Measurements from ENCODE around the gene KRT38.
"Not testable (repeated sequence)": the region's sequence is repeated elsewhere in the genome, so short reads cannot be mapped to it uniquely, and the experiment has no call there.

The KRT38 gene

GRCh38 chr17:41464173-41464572 is 23.4 kb upstream of the KRT38 start:
- no peak for DNase-seq (ENCODE audit: low read depth)
- H3K4me3 ChIP-seq (ENCODE audit: low read depth, low read length), result no peak overlapping the region

- DNase-seq (ENCODE audit: low read depth), result no peak
- H3K4me3 ChIP-seq (ENCODE audit: low read depth, low read length), result no peak overlapping the region
These were observed 23.0 kb upstream of the KRT38 start for GRCh38 chr17:41463746-41464145.

GRCh38 chr17:41462705-41463104 is 21.9 kb upstream of the KRT38 start:
- H3K4me3 ChIP-seq (ENCODE audit: low read depth, low read length), result no peak overlapping the region

GRCh38 chr17:41457676-41458075 is 16.9 kb upstream of the KRT38 start:
- no peak for DNase-seq (ENCODE audit: low read depth)

More at GRCh38 chr17:41462705-41463104, 21.9 kb upstream of the KRT38 start:
- DNase-seq (ENCODE audit: low read depth), result no peak

GRCh38 chr17:41456204-41456603 is 15.4 kb upstream of the KRT38 start:
- H3K4me3 ChIP-seq (ENCODE audit: low read depth, low read length), result no peak overlapping the region
- no peak for DNase-seq (ENCODE audit: low read depth)

More at GRCh38 chr17:41457676-41458075, 16.9 kb upstream of the KRT38 start:
- H3K4me3 ChIP-seq (ENCODE audit: low read depth, low read length), result no peak overlapping the region

GRCh38 chr17:41455236-41455635 is 14.5 kb upstream of the KRT38 start:
- DNase-seq (ENCODE audit: low read depth), result no peak

GRCh38 chr17:41453066-41453465 is 12.3 kb upstream of the KRT38 start:
- no peak overlapping the region for H3K4me3 ChIP-seq (ENCODE audit: low read depth, low read length)
- DNase-seq (ENCODE audit: low read depth), result no peak

More at GRCh38 chr17:41455236-41455635, 14.5 kb upstream of the KRT38 start:
- H3K4me3 ChIP-seq (ENCODE audit: low read depth, low read length), result no peak overlapping the region

GRCh38 chr17:41452281-41452680 is 11.5 kb upstream of the KRT38 start:
- H3K4me3 ChIP-seq (ENCODE audit: low read depth, low read length), result no peak overlapping the region
- no peak for DNase-seq (ENCODE audit: low read depth)

GRCh38 chr17:41451154-41451728 is 10.5 kb upstream of the KRT38 start:
- H3K4me3 ChIP-seq (ENCODE audit: low read depth, low read length), result no peak overlapping the region
- DNase-seq (ENCODE audit: low read depth), result no peak

GRCh38 chr17:41449008-41449407 is 8.2 kb upstream of the KRT38 start:
- DNase-seq (ENCODE audit: low read depth), result no peak
- H3K4me3 ChIP-seq (ENCODE audit: low read depth, low read length), result no peak overlapping the region

- DNase-seq (ENCODE audit: low read depth), result no peak
These were observed 7.7 kb upstream of the KRT38 start for GRCh38 chr17:41448506-41448905.

GRCh38 chr17:41446806-41447205 is 6.0 kb upstream of the KRT38 start:
- H3K4me3 ChIP-seq (ENCODE audit: low read depth, low read length), result no peak overlapping the region
- DNase-seq (ENCODE audit: low read depth), result no peak

More at GRCh38 chr17:41448506-41448905, 7.7 kb upstream of the KRT38 start:
- no peak overlapping the region for H3K4me3 ChIP-seq (ENCODE audit: low read depth, low read length)

GRCh38 chr17:41444640-41445039 is 3.9 kb upstream of the KRT38 start:
- no peak for DNase-seq (ENCODE audit: low read depth)
- H3K4me3 ChIP-seq (ENCODE audit: low read depth, low read length), result no peak overlapping the region

- no peak for DNase-seq (ENCODE audit: low read depth)
- no peak overlapping the region for H3K4me3 ChIP-seq (ENCODE audit: low read depth, low read length)
These were observed 3.4 kb upstream of the KRT38 start for GRCh38 chr17:41444186-41444585.

GRCh38 chr17:41442739-41443138 is 2.0 kb upstream of the KRT38 start:
- no peak overlapping the region for H3K4me3 ChIP-seq (ENCODE audit: low read depth, low read length)
- DNase-seq (ENCODE audit: low read depth), result no peak

- no peak overlapping the region for H3K4me3 ChIP-seq (ENCODE audit: low read depth, low read length)
- no peak for DNase-seq (ENCODE audit: low read depth)
These were observed 1.4 kb downstream of the KRT38 start for GRCh38 chr17:41439375-41439774.

GRCh38 chr17:41437769-41438168 is 3.0 kb downstream of the KRT38 start:
- H3K4me3 ChIP-seq (ENCODE audit: low read depth, low read length), result no peak overlapping the region
- no peak for DNase-seq (ENCODE audit: low read depth)

GRCh38 chr17:41437254-41437653 is 3.5 kb downstream of the KRT38 start:
- no peak overlapping the region for H3K4me3 ChIP-seq (ENCODE audit: low read depth, low read length)
- DNase-seq (ENCODE audit: low read depth), result no peak

- H3K4me3 ChIP-seq (ENCODE audit: low read depth, low read length), result no peak overlapping the region
- DNase-seq (ENCODE audit: low read depth), result no peak
These were observed 6.4 kb downstream of the KRT38 start for GRCh38 chr17:41434415-41434814.

GRCh38 chr17:41434005-41434404 is 6.8 kb downstream of the KRT38 start:
- no peak for DNase-seq (ENCODE audit: low read depth)
- no peak overlapping the region for H3K4me3 ChIP-seq (ENCODE audit: low read depth, low read length)

GRCh38 chr17:41433586-41433985 is 7.2 kb downstream of the KRT38 start:
- no peak for DNase-seq (ENCODE audit: low read depth)
- no peak overlapping the region for H3K4me3 ChIP-seq (ENCODE audit: low read depth, low read length)

- H3K4me3 ChIP-seq (ENCODE audit: low read depth, low read length); DNase-seq (ENCODE audit: low read depth): not testable (repeated sequence)
These were observed 10.4 kb downstream of the KRT38 start for GRCh38 chr17:41430376-41430775.

Data from skeletal muscle cell (primary cell).